HG03139 (cell line): ENCODE results near the gene EEF1AKMT2.

Source experiments
- ATAC-seq: cut with Tn5 transposase; IDR thresholded peaks from one replicate; pipeline ENCODE4 v1.9.1; 2021; ENCODE audit not compliant: unreplicated experiment

Gene EEF1AKMT2

DNA sequence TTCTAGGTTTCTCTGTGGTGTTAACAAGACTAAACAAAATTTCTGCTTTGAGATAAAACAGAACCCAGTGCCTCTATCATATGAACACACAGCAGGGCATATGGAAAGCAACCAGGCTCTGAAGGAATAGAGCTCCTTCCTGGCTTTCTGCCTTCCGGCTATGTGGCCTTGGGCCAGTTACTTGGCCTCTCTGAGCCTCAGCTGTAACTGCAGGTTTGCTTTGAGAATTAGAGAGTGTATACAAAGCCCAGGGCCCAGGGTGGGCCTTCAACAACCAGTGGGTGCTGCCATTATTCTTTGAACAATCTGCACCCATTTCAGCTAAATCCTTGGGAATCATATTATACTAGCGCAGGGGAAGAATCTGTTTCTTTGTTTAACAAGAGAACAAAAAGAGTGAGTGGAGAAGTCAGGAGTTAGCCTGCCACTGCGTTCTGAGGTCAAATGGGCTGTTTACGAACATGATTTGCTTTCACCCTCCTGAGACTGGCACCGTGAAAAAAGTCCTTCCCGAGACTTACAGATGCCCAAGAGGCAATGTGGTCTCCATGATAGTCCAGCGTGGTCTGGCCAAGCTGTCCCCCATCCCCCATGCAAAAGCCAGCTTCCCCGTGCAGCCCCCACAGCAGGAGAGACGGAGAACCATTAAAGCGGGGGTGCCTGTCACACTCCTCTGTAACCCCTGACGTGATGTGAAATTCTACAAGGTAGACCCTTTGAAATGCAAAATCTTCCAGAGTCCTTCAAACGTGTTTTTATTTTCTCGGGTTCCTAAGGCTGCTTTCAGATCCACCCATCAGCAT is 52.4 kb downstream of the EEF1AKMT2 start:
- ATAC-seq, result no peak

- ATAC-seq, result no peak
Observed at GRCh38 chr10:124738441-124738840, 53.2 kb downstream of the EEF1AKMT2 start.

DNA sequence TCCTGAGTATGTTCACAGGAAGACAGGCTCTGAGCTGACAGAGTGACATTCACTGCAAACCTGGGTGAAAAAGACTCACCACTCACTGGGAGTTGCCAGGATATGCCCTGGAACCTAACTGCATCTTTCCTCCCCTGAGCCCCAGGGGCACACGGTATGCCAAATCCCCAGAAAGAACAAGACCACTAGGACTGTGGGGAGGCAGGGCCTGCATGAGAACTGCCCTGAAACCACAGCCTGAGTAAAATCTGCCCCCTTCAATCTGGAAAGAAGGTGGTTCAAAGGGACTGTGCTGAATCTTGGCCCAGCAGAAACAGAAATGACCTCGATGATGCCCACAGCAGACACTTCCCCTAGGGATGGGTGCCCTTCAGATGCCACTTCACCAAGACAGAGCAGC is 54.0 kb downstream of the EEF1AKMT2 start:
- ATAC-seq, result no peak

DNA sequence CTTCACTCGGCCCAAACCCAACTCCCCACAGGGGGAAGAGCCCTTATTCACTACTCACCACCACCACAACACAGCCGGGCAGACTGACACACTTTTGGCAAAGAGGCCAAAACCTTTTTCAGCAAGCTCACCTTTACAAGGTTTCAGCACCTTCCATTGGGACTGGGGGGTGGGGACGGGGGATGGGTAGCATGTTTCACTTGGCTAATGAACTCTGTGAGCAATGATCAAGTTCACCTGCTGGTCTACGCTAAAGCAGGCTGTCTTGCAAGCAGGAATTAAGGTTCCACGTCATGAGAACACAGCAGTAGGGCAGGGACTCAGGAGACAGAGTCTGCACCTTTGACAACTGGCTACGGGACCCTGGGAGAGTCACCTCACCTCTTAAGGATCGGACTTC is 54.5 kb downstream of the EEF1AKMT2 start:
- ATAC-seq, result no peak

DNA sequence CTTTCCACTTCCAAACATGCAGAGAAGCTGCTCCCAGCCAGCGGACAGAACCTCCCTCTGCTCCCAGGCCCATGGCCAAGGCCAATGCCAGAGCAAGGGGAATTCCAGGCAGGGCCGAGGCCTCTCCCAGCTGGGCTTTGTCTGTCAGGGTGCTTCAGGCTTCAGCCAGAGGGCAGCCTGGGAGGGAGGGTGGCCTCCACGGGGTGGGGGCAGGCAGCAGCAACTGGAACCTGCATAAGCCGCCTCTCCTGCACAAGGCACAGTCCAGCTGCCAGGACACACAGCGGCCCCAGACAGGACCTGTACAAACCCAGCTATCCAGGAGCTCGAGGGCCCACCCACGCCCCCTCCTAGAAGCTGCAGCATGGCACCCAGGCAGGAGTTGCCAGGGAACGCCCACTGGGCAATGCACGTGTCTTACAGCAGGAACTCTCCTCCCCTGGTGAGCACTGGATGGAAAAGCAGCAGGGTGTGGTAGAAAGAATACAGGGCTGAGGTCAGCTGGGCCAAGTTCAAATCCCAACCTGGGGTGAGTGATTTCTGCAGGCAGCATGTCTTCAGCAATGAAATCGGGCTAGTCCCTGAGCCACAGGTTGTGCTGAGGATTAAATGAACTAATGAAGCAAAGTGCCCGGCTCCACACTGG is 55.1 kb downstream of the EEF1AKMT2 start:
- no peak for ATAC-seq

DNA sequence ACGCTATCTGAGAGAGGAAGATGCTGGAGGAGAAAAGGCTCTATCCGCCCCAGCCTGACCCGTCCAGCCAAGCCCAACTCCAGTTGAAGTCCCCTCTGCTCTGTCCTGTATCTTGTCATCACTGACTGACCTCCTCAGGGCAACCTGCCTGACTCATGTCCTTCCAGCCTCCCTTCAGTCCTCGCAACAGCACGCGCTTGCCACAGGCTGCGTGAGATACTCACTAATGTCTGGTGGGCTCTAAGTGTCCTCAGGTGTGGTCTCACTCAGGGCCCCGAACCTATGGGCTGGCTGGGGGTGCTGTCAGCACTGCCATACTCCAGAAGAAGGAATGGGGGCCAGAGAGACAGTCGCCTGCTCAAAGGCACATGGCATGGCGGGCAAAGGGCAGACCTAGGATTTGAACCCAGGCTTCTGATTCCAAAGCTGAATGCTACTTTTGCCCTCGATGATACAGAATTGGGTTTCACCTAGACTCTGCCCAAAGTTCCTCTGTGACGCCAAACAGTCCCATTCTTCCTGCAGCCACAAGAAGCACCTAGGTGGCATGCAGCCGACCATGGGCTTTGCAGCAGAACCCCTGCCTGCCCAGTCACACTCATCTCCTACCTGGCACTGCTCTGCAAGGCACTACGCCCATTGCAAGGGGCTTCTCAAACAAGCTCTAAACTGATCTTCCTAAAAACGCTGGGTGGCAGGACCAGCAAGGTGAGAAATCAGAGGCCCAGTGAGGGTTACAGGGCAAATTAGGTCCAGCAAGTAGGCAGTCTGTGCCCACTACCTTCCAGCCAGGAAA is 56.0 kb downstream of the EEF1AKMT2 start:
- no peak for ATAC-seq

GRCh38 chr10:124734311-124735166 is 57.1 kb downstream of the EEF1AKMT2 start:
- ATAC-seq, result no peak

DNA sequence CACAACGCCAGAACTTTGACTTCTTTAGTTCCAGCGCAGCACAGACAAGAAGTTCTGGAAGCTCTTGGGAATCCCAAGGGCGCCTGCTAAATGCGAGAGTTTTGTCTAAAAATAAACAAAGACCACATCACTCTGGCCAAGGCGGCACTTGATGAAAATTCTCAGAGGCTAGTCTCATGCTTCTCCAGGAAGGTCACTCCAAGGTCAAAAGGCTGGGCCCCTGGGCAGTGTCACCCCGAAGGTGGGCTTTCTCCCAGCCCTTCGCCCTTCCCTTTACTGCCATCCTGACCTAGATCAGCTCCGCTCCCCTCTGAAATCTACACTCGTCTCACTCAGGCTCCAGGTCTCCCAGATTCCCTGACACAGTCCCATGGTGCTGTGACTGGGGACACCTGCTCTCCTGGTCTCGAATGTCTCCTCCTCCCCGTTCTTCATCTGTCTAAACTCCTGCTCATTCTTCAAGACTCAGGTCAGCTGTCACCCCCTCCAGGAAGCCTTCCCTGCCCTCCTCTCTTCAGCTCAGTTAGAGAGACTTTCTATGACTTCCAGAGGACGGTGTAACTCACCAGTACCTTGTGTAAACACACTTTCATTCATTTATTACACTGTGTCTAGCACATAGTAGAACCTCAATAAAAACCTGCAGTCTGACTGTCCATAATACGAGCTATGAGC is 58.0 kb downstream of the EEF1AKMT2 start:
- no peak for ATAC-seq

DNA sequence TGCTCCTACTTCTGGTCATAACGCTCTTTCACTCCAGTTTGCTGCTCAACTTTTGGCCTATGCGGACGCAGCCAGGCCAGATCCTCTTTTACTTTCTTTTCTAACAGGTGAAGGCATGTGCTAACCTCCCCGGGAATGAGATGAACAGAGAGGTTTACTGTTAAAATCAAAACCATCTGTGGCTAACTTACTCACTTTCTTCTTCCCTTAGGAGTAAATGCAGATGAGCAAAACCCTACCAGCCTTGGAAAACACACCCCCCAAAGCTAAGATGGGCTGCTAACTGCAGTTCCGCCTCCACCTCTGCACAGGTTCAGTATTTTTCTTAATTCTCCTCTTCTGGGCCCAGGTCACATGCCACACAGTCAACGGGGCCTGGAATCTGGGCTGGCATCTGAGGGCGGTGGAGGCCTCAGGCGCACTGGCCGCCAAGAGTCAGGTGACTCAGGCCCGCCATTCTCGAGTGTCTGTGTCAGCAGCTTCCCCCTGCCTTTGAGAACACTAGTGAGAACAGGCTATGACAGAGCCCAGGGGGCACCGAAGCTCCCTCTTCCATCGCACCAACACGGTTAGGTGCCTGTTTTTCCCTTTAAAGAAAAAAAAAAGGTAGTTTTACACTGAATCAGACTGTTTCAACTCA is 58.6 kb downstream of the EEF1AKMT2 start:
- ATAC-seq, result peak; percentile 40

DNA sequence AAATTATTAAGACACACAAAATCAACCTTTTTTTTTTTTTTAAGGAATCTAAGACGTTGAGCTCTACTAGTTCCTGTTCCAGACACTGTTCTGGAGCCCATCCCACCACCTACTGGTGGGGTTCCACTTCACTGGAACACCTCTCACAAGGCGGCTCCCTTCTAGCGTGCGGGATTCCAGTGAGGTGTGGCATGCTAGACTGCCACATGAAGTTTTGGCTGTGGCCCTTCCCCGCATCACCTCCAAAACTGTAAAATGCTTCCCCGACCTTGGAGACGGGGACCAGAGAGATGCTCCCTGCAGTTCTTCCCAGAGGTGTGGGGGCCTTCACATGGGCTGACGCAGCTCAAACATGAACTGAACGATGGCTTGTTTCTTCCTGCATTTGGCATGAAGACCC is 60.1 kb downstream of the EEF1AKMT2 start:
- ATAC-seq, result no peak

DNA sequence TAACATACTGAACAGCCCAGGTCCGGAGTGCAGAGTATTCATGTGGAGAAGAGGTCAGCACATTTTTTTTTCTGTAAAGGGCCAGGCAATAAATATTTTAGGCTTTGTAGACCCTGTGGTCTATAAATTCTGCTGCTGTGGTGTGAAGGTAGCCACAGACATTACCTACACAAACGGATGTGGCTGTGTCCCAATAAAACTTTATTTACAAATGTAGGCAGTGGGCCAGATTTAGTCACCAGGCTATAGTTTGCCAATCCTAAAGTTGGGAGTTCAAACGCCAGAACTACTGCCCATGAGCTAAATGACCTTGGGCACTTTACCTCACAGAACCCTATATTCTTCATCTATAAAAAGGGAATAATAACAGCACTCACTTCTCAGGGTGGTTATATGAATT is 60.9 kb downstream of the EEF1AKMT2 start:
- no peak for ATAC-seq

DNA sequence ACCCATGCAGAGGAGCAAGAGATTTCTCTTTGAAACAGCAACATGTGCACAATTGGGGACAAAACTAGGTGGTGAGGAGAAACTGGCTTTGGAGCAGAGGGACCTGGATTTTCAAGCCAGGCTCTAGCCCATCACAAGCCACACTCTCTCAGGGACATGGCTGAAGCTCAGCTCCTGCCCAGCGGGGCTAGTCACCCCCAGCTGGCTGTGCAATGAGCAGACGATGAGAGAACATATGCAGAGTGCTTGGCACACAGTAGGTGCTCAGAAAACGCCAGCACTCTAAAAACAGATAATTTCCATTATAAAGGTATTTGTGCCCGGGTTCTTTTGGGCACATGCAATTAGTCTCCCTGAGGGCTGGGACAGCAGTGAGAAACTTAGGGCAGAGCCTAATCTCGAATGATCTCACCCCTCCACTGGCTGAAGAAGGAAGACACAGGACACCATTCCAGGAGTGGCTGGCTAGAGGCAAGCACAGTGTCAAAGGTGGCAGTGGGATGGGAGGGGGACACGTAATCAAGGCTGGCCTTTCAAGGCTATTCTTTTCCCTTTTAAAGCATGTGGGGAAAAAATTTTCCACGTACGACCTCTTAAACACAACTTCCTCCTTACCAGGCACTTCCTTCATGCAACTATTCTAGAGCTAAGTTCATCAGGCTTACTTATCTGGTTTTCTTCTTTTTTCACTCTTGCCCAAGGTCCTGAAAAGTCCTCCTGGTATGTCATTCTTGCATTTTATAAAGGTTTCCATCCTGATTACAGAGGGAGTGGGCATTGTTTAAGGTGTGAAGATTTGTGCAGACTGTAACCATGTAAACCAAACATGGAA is 62.6 kb downstream of the EEF1AKMT2 start:
- no peak for ATAC-seq

- no peak for ATAC-seq
Observed at GRCh38 chr10:124728071-124728829, 63.4 kb downstream of the EEF1AKMT2 start.

- no peak for ATAC-seq
Observed at GRCh38 chr10:124727361-124727960, 64.2 kb downstream of the EEF1AKMT2 start.

GRCh38 chr10:124725791-124726190 is 65.9 kb downstream of the EEF1AKMT2 start:
- ATAC-seq, result no peak

- no peak for ATAC-seq
Observed at GRCh38 chr10:124725171-124725631, 66.5 kb downstream of the EEF1AKMT2 start.

DNA sequence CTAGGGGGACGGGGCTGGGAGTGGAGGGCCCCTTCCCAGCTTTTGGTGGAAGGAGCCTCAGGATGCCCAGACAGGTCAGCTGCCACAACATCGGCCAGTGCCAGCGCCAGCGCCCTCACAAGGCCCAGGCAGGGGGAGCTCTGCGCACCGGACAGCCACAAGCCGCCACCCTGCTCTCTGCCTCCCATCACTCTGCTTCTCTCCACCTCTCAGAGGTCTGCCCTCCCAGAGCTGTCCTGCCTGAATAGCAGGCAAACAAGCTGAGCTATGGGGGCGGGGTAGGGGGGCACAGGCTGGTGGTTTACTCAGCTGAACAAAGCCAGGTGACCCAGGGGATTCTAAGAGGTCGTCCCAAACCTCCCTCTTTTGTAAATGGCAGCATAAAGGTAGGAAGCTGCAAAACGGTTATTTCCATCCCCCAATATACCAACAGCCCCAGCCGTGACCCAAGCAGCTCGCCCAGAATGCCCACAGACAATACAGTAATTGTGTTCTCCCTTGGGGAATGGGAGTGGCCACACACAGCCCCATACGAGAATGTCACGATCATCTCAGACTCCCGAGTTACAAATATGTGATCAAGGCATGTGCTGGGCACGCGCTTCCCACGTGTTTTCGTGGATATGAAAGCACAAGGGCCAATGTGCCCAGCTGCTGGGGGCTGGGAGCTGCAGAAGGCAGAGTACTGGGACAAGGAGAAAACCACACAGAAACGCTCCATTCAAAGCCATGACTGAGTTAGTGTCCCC is 67.2 kb downstream of the EEF1AKMT2 start:
- ATAC-seq, result no peak
